Naive thymus-derived CD4-positive, alpha-beta T cell (primary cell): Measurements from ENCODE around the gene RIT1. TPM values are rescaled to one million over a fixed set of nuclear protein-coding genes. Genes with fewer than 3 reads are reported as not detected.
"Not testable (repeated sequence)": the region's sequence is repeated elsewhere in the genome, so short reads cannot be mapped to it uniquely, and the experiment has no call there.

Source experiments
- ATAC-seq: fragments of 150-1000 bp; cut with Tn5 transposase; 2 replicates; pipeline ENCODE4 v1.10.0; 2021; ENCODE audit warnings: mild to moderate bottlenecking, moderate library complexity
- CTCF ChIA-PET: fragments of 350-600 bp; sonication (Branson Sonifier 250); formaldehyde crosslinking; loops from one replicate; lab custom pipeline; 2021; ENCODE audit warnings: antibody characterized with exemption; lab: Charles Lee
- POLR2A ChIA-PET: fragments of 350-600 bp; sonication (Branson Sonifier 250); formaldehyde crosslinking; loops from one replicate; lab custom pipeline; 2021; ENCODE audit warnings: antibody characterized with exemption, inconsistent platforms; lab: Charles Lee
- DNase-seq, 9 donors: peaks; one replicate each; pipeline versions ENCODE4 v3.0.0 to v3.0.0-alpha.2; 2020 to 2022; ENCODE audit warnings: mixed read lengths in 1 of 9
- H3K27ac ChIP-seq: one replicate; pipeline ENCODE4 v1.7.0; 2013; ENCODE audit warnings: mild to moderate bottlenecking, low read depth, low read length, moderate library complexity
- H3K27me3 ChIP-seq, 2 donors: one replicate each; pipeline ENCODE4 v1.7.0; 2013; ENCODE audit warnings: low read length in 2 of 2, mild to moderate bottlenecking in 2 of 2, moderate library complexity in 2 of 2; ENCODE audit not compliant: control insufficient read depth in 2 of 2, insufficient read depth in 2 of 2
- H3K36me3 ChIP-seq, 3 experiments: 1 replicate in 2 of 3; 2 replicates in 1 of 3; pipeline ENCODE4 v1.7.0; 2013; ENCODE audit warnings: low read length in 3 of 3, mild to moderate bottlenecking in 3 of 3, moderate library complexity in 1 of 3; ENCODE audit not compliant: insufficient read depth in 3 of 3, control insufficient read depth in 2 of 3
- H3K4me1 ChIP-seq, 2 donors: one replicate each; pipeline ENCODE4 v1.7.0; 2013; ENCODE audit warnings: low read length in 2 of 2, mild to moderate bottlenecking in 2 of 2, moderate library complexity in 1 of 2; ENCODE audit not compliant: control insufficient read depth in 2 of 2, insufficient read depth in 2 of 2
- H3K4me3 ChIP-seq: 2 replicates; pipeline ENCODE4 v1.7.0; 2013; ENCODE audit warnings: mild to moderate bottlenecking, low read length
- H3K9me3 ChIP-seq, 3 experiments: 1 replicate in 2 of 3; 2 replicates in 1 of 3; pipeline ENCODE4 v1.7.0; 2013; ENCODE audit warnings: low read length in 3 of 3; ENCODE audit not compliant: control insufficient read depth in 2 of 3
- H3K27ac Mint-ChIP-seq, 9 donors: one replicate each; pipeline ENCODE4 v1.8.0; 2020 to 2022; ENCODE audit warnings: mixed read lengths in 9 of 9, mild to moderate bottlenecking in 8 of 9, moderate library complexity in 5 of 9, inconsistent platforms in 2 of 9
- H3K27me3 Mint-ChIP-seq, 5 donors: one replicate each; pipeline ENCODE4 v1.8.0; 2021 to 2022; ENCODE audit warnings: mixed read lengths in 5 of 5, mild to moderate bottlenecking in 1 of 5
- H3K36me3 Mint-ChIP-seq, 5 donors: one replicate each; pipeline ENCODE4 v1.8.0; 2020 to 2022; ENCODE audit warnings: mixed read lengths in 5 of 5, mild to moderate bottlenecking in 3 of 5, inconsistent platforms in 1 of 5
- H3K4me1 Mint-ChIP-seq, 7 donors: one replicate each; pipeline ENCODE4 v1.8.0; 2020 to 2022; ENCODE audit warnings: mixed read lengths in 7 of 7, mild to moderate bottlenecking in 3 of 7, inconsistent platforms in 1 of 7
- H3K4me3 Mint-ChIP-seq, 10 donors: one replicate each; pipeline ENCODE4 v1.8.0; 2020 to 2022; ENCODE audit warnings: mild to moderate bottlenecking in 10 of 10, mixed read lengths in 10 of 10, moderate library complexity in 6 of 10, inconsistent platforms in 2 of 10
- H3K9me3 Mint-ChIP-seq, 11 donors: one replicate each; pipeline ENCODE4 v1.8.0; 2020 to 2022; ENCODE audit warnings: mixed read lengths in 11 of 11, mild to moderate bottlenecking in 4 of 11, inconsistent platforms in 1 of 11, moderate library complexity in 1 of 11
- intact Hi-C, 2 donors: fragments of 100-400 bp; cut with micrococcal nuclease; formaldehyde crosslinking; loops; one replicate each; pipeline ENCODE4 v1.15.1; 2023
- polyA plus RNA-seq, 2 donors: library from polyadenylated mRNA; unstranded; fragments of 300-500 nt; fragmentation: Illumina TruSeq; gene quantifications; one replicate each; pipeline ENCODE4 v1.2.3, GENCODE V29; 2021
- total RNA-seq, 6 experiments: library from RNA in 5 of 6; stranded (reverse) in 5 of 6; gene quantifications; 1 replicate in 5 of 6; 2 replicates in 1 of 6; pipeline ENCODE4 v1.2.3 and lab custom pipeline; 2021 to 2026

The RIT1 gene
- total and polyA plus RNA-seq, 7 experiments from 2014 or later: 19.1 to 83.9 (median 38.4) TPM

DNA sequence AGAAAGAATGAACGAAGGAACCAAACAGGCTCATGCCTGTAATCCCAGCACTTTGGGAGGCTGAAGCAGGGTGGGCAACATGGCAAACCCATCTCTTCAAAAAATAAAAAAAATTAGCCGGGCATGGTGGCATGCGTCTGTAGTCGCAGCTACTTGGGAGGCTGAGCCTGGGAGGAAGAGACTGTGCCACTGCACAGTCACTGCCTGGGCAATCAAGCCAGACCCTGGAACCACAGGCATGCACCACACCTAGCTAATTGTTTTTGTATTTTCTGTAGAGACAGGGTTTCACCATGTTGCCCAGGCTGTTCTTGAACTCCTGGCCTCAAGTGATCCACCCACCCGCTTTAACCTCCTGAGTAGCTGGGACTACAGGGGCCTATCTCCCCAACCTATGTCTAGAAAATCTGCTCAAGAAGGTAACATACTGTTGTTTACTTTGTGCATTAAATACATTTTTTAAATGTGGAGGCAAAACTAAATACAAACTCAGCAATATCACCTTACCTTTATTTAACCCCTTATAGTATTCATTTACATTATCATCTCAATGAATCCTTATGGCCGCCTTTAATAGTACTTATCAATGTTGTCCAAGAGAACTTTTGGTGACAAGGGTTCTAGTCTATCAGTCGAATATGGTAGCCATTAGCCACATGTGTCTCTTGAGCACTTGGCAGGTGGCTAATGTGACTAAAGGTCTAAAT is 20.3 kb upstream of the RIT1 start:
- ATAC-seq: no peak
- H3K4me3 Mint-ChIP-seq: peak overlapping the region in 7 of 10 donors; percentile 52 to 77 (median 71)
- intact Hi-C loops: loop anchor here in 1 of 2 donors (5.0 kb wide), 1 partner anchor 406 kb away; the partner anchor contains the start of genes CCT3 and TSACC
- Histone ChIP-seq H3K27me3 (no peaks in the 10 kb centered on the region), H3K9me3 (no peaks in the 10 kb centered on the region), H3K4me3 (no peak overlapping the region), H3K36me3 (peaks cover 26 to 58% (median 27%) of the 10 kb centered on the region in 3 experiments), H3K4me1 (peaks cover 40 to 42% of the 10 kb centered on the region in 2 donors), H3K27ac (peak overlapping the region; percentile 44)
- CTCF ChIA-PET: interaction anchor here (1.1 to 3.9 kb wide), 3 partner anchors 11 to 57 kb away, joined by 3 to 29 read pairs (median 3); no protein-coding TSS in a partner anchor
- H3K36me3 Mint-ChIP-seq: peaks cover 6 to 31% (median 16%) of the 10 kb centered on the region in 5 donors
- peak overlapping the region in 3 of 9 donors; percentile 26 to 89 (median 72) for H3K27ac Mint-ChIP-seq
- H3K27me3 Mint-ChIP-seq: no peaks in the 10 kb centered on the region
- no peak for DNase-seq
- POLR2A ChIA-PET: interaction anchor here (0.6 to 4.1 kb wide), 3 partner anchors 11 to 45 kb away, joined by 4 to 46 read pairs (median 7); partner anchors contain the start of gene ARHGEF2
- peaks cover 11 to 41% (median 35%) of the 10 kb centered on the region in 7 donors for H3K4me1 Mint-ChIP-seq
- H3K9me3 Mint-ChIP-seq: no peaks in the 10 kb centered on the region

- peak overlapping the region in 9 of 10 donors; percentile 45 to 77 (median 61) for H3K4me3 Mint-ChIP-seq
- H3K36me3 Mint-ChIP-seq: peaks cover 6 to 35% (median 20%) of the 10 kb centered on the region in 5 donors
- DNase-seq, H3K9me3 ChIP-seq, H3K27me3 ChIP-seq, H3K4me3 ChIP-seq, H3K27ac ChIP-seq, CTCF ChIA-PET, H3K27me3 Mint-ChIP-seq, ATAC-seq, H3K9me3 Mint-ChIP-seq: not testable (repeated sequence)
- peaks cover 8 to 41% (median 30%) of the 10 kb centered on the region in 7 donors for H3K4me1 Mint-ChIP-seq
- peaks cover 33 to 66% (median 34%) of the 10 kb centered on the region in 3 experiments for H3K36me3 ChIP-seq
- H3K27ac Mint-ChIP-seq: peak overlapping the region in 5 of 9 donors; percentile 28 to 89 (median 63)
- POLR2A ChIA-PET: interaction anchor here (1.6 kb wide), 1 partner anchor 10 kb away, joined by 7 read pairs; no protein-coding TSS in a partner anchor
- H3K4me1 ChIP-seq: peaks cover 40 to 42% of the 10 kb centered on the region in 2 donors
- intact Hi-C loops: loop anchor here in 1 of 2 donors (5.0 kb wide), 1 partner anchor 407 kb away; the partner anchor contains the start of genes CCT3 and TSACC
Measured at GRCh38 chr1:155930725-155931124, 19.6 kb upstream of the RIT1 start.

DNA sequence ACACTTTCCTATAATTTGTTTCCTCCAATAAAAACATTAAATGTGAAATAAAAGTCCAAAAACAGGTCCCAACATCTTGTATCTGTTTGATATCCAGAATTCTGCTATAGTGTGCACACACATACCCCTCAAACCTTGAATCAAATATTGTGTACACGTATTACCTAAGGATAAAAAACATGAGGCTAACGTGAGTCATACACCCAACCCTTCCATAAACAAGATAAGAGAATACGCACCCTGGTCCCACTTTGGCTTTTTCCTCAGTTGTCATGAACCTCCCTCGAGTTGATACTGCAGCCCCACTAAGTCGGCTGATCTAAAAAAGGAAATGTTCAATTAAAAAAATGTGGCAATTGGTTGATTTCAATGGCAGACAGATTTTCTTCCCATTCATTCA is 17.9 kb upstream of the RIT1 start:
- Mint-ChIP-seq H3K4me3 (no peak overlapping the region), H3K4me1 (peaks cover 8 to 41% (median 31%) of the 10 kb centered on the region in 7 donors), H3K27me3 (no peaks in the 10 kb centered on the region), H3K36me3 (peaks cover 6 to 38% (median 25%) of the 10 kb centered on the region in 5 donors), H3K27ac (peak overlapping the region in 2 of 9 donors; percentile 36 to 52), H3K9me3 (peaks cover 0 to 2% (median 0%) of the 10 kb centered on the region in 11 donors)
- H3K9me3 ChIP-seq: no peaks in the 10 kb centered on the region
- intact Hi-C loops: no loop called here
- no peaks in the 10 kb centered on the region for H3K27me3 ChIP-seq
- ATAC-seq (no peak), DNase-seq (no peak)
- POLR2A ChIA-PET: no interaction called here
- peaks cover 35 to 38% of the 10 kb centered on the region in 2 donors for H3K4me1 ChIP-seq
- H3K36me3 ChIP-seq: peaks cover 39 to 82% (median 47%) of the 10 kb centered on the region in 3 experiments
- H3K4me3 ChIP-seq: no peak overlapping the region
- H3K27ac ChIP-seq: no peak overlapping the region
- CTCF ChIA-PET: no interaction called here

DNA sequence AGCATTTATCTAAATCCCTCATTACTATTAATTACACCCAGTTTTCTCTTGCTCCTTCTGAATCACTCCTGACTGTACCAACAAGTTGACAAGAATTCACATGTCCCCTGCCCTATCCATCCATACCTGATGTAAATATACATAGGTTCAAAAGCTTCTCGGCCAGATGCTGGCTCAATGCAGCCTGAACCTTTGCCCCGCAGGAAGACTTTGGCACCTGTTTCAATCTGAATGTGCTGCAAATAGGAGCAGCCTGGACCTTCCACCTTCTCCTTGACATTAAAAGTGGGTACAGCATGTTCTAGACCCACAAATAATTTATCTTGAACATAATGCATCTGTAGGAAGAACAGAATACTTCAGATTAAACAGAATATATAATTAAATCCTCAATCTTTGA is 14.4 kb upstream of the RIT1 start:
- CTCF ChIA-PET: no interaction called here
- peaks cover 5% of the 10 kb centered on the region in 2 donors for H3K4me1 ChIP-seq
- H3K36me3 Mint-ChIP-seq: peaks cover 12 to 54% (median 44%) of the 10 kb centered on the region in 5 donors
- H3K4me1 Mint-ChIP-seq: peaks cover 8 to 27% (median 16%) of the 10 kb centered on the region in 7 donors
- H3K27me3 ChIP-seq: no peaks in the 10 kb centered on the region
- intact Hi-C loops: no loop called here
- POLR2A ChIA-PET: no interaction called here
- DNase-seq (no peak), ATAC-seq (no peak)
- no peaks in the 10 kb centered on the region for H3K9me3 ChIP-seq
- no peaks in the 10 kb centered on the region for H3K27me3 Mint-ChIP-seq
- H3K36me3 ChIP-seq: peaks cover 58 to 88% (median 66%) of the 10 kb centered on the region in 3 experiments
- H3K27ac ChIP-seq: no peak overlapping the region
- peak overlapping the region in 4 of 9 donors; percentile 0 to 80 (median 34) for H3K27ac Mint-ChIP-seq
- peaks cover 0 to 2% (median 0%) of the 10 kb centered on the region in 11 donors for H3K9me3 Mint-ChIP-seq
- H3K4me3 Mint-ChIP-seq: no peak overlapping the region
- no peak overlapping the region for H3K4me3 ChIP-seq

DNA sequence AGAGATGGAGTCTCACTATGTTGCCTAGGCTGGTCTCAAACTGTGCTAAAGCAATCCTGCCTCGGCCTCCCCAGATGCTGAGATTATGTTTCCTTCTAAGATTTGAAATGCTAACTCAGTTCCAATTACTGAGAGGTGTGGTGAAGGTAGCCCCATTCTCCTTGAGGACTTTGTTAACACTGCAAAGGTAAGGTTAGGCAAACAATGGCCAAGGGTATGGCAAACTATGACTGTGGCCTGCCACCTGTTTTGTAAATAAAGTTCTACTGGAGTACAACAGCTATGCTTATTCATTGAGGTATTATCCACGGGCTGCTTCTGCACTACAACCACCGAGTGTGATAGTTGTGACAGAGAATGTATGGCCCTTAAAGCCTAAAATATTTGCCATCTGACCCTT is 9.6 kb upstream of the RIT1 start:
- Histone ChIP-seq H3K4me3 (no peak overlapping the region), H3K27me3 (no peaks in the 10 kb centered on the region), H3K36me3 (peaks cover 56 to 88% (median 64%) of the 10 kb centered on the region in 3 experiments), H3K27ac (no peak overlapping the region), H3K9me3 (no peaks in the 10 kb centered on the region), H3K4me1 (no peaks in the 10 kb centered on the region)
- CTCF ChIA-PET: interaction anchor here (1.0 to 1.6 kb wide), 2 partner anchors 11 to 70 kb away, joined by 3 read pairs; no protein-coding TSS in a partner anchor
- no peaks in the 10 kb centered on the region for H3K27me3 Mint-ChIP-seq
- H3K9me3 Mint-ChIP-seq: peaks cover 0 to 2% (median 0%) of the 10 kb centered on the region in 11 donors
- peak overlapping the region in 1 of 9 donors; percentile 19 for H3K27ac Mint-ChIP-seq
- H3K4me1 Mint-ChIP-seq: peaks cover 0 to 16% (median 4%) of the 10 kb centered on the region in 7 donors
- DNase-seq: no peak
- no peak for ATAC-seq
- POLR2A ChIA-PET: interaction anchor here (0.9 to 1.7 kb wide), 2 partner anchors 10 to 13 kb away, joined by 3 to 7 read pairs; partner anchors contain the start of gene KHDC4
- intact Hi-C loops: no loop called here
- peaks cover 16 to 56% (median 42%) of the 10 kb centered on the region in 5 donors for H3K36me3 Mint-ChIP-seq
- no peak overlapping the region for H3K4me3 Mint-ChIP-seq

DNA sequence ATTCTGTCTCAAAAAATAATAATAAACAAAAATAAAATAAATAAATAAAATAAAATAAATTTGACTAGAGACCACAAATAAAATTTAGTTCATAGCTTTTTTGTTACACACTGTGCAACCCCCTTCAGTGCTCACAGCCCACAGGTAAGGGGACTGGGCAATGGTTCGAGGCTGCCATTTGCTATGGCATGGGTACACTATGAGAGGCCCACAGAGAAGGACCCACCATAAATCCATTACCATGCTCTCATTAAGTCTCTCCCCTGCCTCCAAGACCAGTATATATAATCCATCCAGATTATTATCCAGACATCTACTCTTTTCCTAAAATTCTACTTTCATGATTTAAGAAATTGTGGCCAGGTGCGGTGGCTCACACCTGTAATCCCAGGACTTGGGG is 8.7 kb upstream of the RIT1 start:
- Histone ChIP-seq H3K27ac (no peak overlapping the region), H3K27me3 (no peaks in the 10 kb centered on the region), H3K4me1 (no peaks in the 10 kb centered on the region), H3K9me3 (no peaks in the 10 kb centered on the region), H3K4me3 (no peak overlapping the region), H3K36me3 (peaks cover 47 to 86% (median 63%) of the 10 kb centered on the region in 3 experiments)
- ATAC-seq: no peak
- DNase-seq: no peak
- intact Hi-C loops: loop anchor here in 1 of 2 donors (10.0 kb wide), 1 partner anchor 595 kb away; the partner anchor contains the start of gene RUSC1
- Mint-ChIP-seq H3K4me1 (peaks cover 0 to 16% (median 0%) of the 10 kb centered on the region in 7 donors), H3K27me3 (no peaks in the 10 kb centered on the region), H3K36me3 (peaks cover 16 to 55% (median 36%) of the 10 kb centered on the region in 5 donors), H3K4me3 (no peak overlapping the region), H3K9me3 (no peaks in the 10 kb centered on the region), H3K27ac (peak overlapping the region in 1 of 9 donors; percentile 4)
- CTCF ChIA-PET: no interaction called here
- POLR2A ChIA-PET: interaction anchor here (1.7 kb wide), 1 partner anchor 11 kb away, joined by 7 read pairs; no protein-coding TSS in a partner anchor
